ENCODE data around the gene PIP4K2C. TPM values are rescaled to one million over a fixed set of nuclear protein-coding genes. Genes with fewer than 3 reads are reported as not detected.

The PIP4K2C gene
- total RNA-seq, 1 donor from 2014 or later, result 27.6 TPM

- no peak overlapping the region for H3K27ac Mint-ChIP-seq
- no peaks in the 10 kb centered on the region for H3K27me3 Mint-ChIP-seq
- peaks cover 26% of the 10 kb centered on the region for H3K36me3 Mint-ChIP-seq
- DNase-seq (ENCODE audit: extremely low spot score, unreplicated experiment), result no peak
- peaks cover 21% of the 10 kb centered on the region for H3K4me1 Mint-ChIP-seq (ENCODE audit: unreplicated experiment)
- no peaks in the 10 kb centered on the region for H3K9me3 Mint-ChIP-seq
- no peak overlapping the region for H3K4me3 Mint-ChIP-seq
- TF ChIP-seq CTCF (conservative IDR thresholded peaks at IDR 0.05), result no peak
These were observed 11.6 kb downstream of the PIP4K2C start for GRCh38 chr12:57602544-57602943.

- Mint-ChIP-seq H3K4me1 (ENCODE audit: unreplicated experiment) (peaks cover 21% of the 10 kb centered on the region), H3K9me3 (no peaks in the 10 kb centered on the region), H3K27ac (peak overlapping the region; percentile 88), H3K4me3 (peak overlapping the region; percentile 91), H3K36me3 (peaks cover 25% of the 10 kb centered on the region), H3K27me3 (no peaks in the 10 kb centered on the region)
- TF ChIP-seq CTCF (conservative IDR thresholded peaks at IDR 0.05), result no peak
- DNase-seq (ENCODE audit: extremely low spot score, unreplicated experiment), result no peak
These were observed 12.3 kb downstream of the PIP4K2C start for GRCh38 chr12:57603324-57603723.

GRCh38 chr12:57603815-57604453 lies 12.9 kb downstream of the PIP4K2C start:
- TF ChIP-seq CTCF (conservative IDR thresholded peaks at IDR 0.05), result no peak
- peaks cover 22% of the 10 kb centered on the region for H3K36me3 Mint-ChIP-seq
- H3K27ac Mint-ChIP-seq, result peak overlapping the region; percentile 88
- no peaks in the 10 kb centered on the region for H3K27me3 Mint-ChIP-seq
- DNase-seq (ENCODE audit: extremely low spot score, unreplicated experiment), result no peak
- H3K4me1 Mint-ChIP-seq (ENCODE audit: unreplicated experiment), result peaks cover 21% of the 10 kb centered on the region
- peak overlapping the region; percentile 91 for H3K4me3 Mint-ChIP-seq
- no peaks in the 10 kb centered on the region for H3K9me3 Mint-ChIP-seq

GRCh38 chr12:57604454-57604991 lies 13.5 kb downstream of the PIP4K2C start, which contains the start of gene DTX3:
TSS of gene DTX3 (plus strand) at chr12:57604824. CDS start at chr12:57606518, 1,694 bp downstream.
- no peak for DNase-seq (ENCODE audit: extremely low spot score, unreplicated experiment)
- Mint-ChIP-seq H3K4me3 (peak within 1 kb of the TSS; percentile 91), H3K27me3 (no peaks in the 10 kb centered on the region)

GRCh38 chr12:57604992-57605810 lies 14.2 kb downstream of the PIP4K2C start:
- no peak for TF ChIP-seq CTCF (conservative IDR thresholded peaks at IDR 0.05)
- peak overlapping the region; percentile 91 for H3K4me3 Mint-ChIP-seq
- no peak for DNase-seq (ENCODE audit: extremely low spot score, unreplicated experiment)
- H3K9me3 Mint-ChIP-seq, result no peaks in the 10 kb centered on the region
- H3K27me3 Mint-ChIP-seq, result peaks cover under 1% of the 10 kb centered on the region
- H3K27ac Mint-ChIP-seq, result peak overlapping the region; percentile 88
- peaks cover 16% of the 10 kb centered on the region for H3K36me3 Mint-ChIP-seq
- H3K4me1 Mint-ChIP-seq (ENCODE audit: unreplicated experiment), result peaks cover 21% of the 10 kb centered on the region

More at GRCh38 chr12:57604454-57604991, 13.5 kb downstream of the PIP4K2C start, which contains the start of gene DTX3:
- Mint-ChIP-seq H3K27ac (peak within 1 kb of the TSS; percentile 88), H3K36me3 (peaks cover 16% of the 10 kb centered on the region), H3K4me1 (ENCODE audit: unreplicated experiment) (peaks cover 21% of the 10 kb centered on the region), H3K9me3 (no peaks in the 10 kb centered on the region)
- no peak for TF ChIP-seq CTCF (conservative IDR thresholded peaks at IDR 0.05)
